Keratinocyte (primary cell): ENCODE measurements around the gene RIGI. TPM values are rescaled to one million over a fixed set of nuclear protein-coding genes. Genes with fewer than 3 reads are reported as not detected.

Source experiments
- DNase-seq: peaks from one replicate; pipeline ENCODE4 v3.0.0-alpha.2; 2011; ENCODE audit warnings: low read depth, missing footprints, low spot score
- FAIRE-seq: peaks from 2 replicates; lab custom pipeline; 2011; peaks lifted over from hg19 to GRCh38; lab: Jason Lieb, UNC
- H2AFZ ChIP-seq: 2 replicates; pipeline ENCODE4 v1.6.0; 2012; ENCODE audit warnings: low read length, control low read depth, inconsistent platforms; ENCODE audit not compliant: control insufficient read depth
- H3K27ac ChIP-seq: 2 replicates; pipeline ENCODE4 v1.5.1; 2011; ENCODE audit warnings: low read length; ENCODE audit not compliant: control insufficient read depth, insufficient read depth
- H3K27me3 ChIP-seq: 3 replicates; pipeline ENCODE4 v1.6.0; 2011; ENCODE audit warnings: low read length; ENCODE audit not compliant: control insufficient read depth, insufficient read depth; ENCODE audit errors: extremely low read depth
- H3K36me3 ChIP-seq, 2 experiments: 2 replicates in 1 of 2; 3 replicates in 1 of 2; pipeline ENCODE4 v1.5.1; 2011; ENCODE audit warnings: low read length in 2 of 2, mild to moderate bottlenecking in 1 of 2; ENCODE audit not compliant: control insufficient read depth in 2 of 2, insufficient read depth in 2 of 2; ENCODE audit errors: extremely low read depth in 1 of 2
- H3K4me1 ChIP-seq: 3 replicates; pipeline ENCODE4 v1.5.1; 2011; ENCODE audit warnings: low read length; ENCODE audit not compliant: control insufficient read depth, insufficient read depth; ENCODE audit errors: extremely low read depth
- H3K4me2 ChIP-seq: 3 replicates; pipeline ENCODE4 v1.6.0; 2011; ENCODE audit warnings: low read depth, low read length; ENCODE audit not compliant: control insufficient read depth, insufficient read depth; ENCODE audit errors: extremely low read depth
- H3K4me3 ChIP-seq, 3 experiments: fragments of 200-600 bp in 1 of 3; sonication (generic) in 1 of 3; 2 replicates in 2 of 3; 3 replicates in 1 of 3; pipeline ENCODE4 v1.5.1; 2011 to 2016; ENCODE audit warnings: low read length in 3 of 3, mild to moderate bottlenecking in 3 of 3, control low read depth in 2 of 3, inconsistent platforms in 1 of 3, low read depth in 1 of 3, mixed read lengths in 1 of 3, mixed run types in 1 of 3, moderate library complexity in 1 of 3; ENCODE audit not compliant: control insufficient read depth in 2 of 3, insufficient read depth in 2 of 3; ENCODE audit errors: extremely low read depth in 1 of 3
- H3K79me2 ChIP-seq: 2 replicates; pipeline ENCODE4 v1.6.0; 2012; ENCODE audit warnings: low read length; ENCODE audit not compliant: control insufficient read depth, insufficient read depth
- H3K9ac ChIP-seq: 3 replicates; pipeline ENCODE4 v1.6.0; 2011; ENCODE audit warnings: low read length; ENCODE audit not compliant: control insufficient read depth, insufficient read depth; ENCODE audit errors: extremely low read depth
- H3K9me1 ChIP-seq: 3 replicates; pipeline ENCODE4 v1.6.0; 2011; ENCODE audit warnings: low read length; ENCODE audit not compliant: control insufficient read depth, insufficient read depth; ENCODE audit errors: extremely low read depth
- H3K9me3 ChIP-seq: 2 replicates; pipeline ENCODE4 v1.5.1; 2012; ENCODE audit warnings: low read depth, low read length; ENCODE audit not compliant: control insufficient read depth
- H4K20me1 ChIP-seq: 3 replicates; pipeline ENCODE4 v1.6.0; 2011; ENCODE audit warnings: low read length; ENCODE audit not compliant: control insufficient read depth, insufficient read depth; ENCODE audit errors: extremely low read depth
- CTCF ChIP-seq, 3 experiments: IDR thresholded peaks in 1 of 3; conservative IDR thresholded peaks in 1 of 3; optimal IDR thresholded peaks in 1 of 3; 2 replicates in 2 of 3; 3 replicates in 1 of 3; pipeline versions ENCODE3 to v1.5.1; 2011; ENCODE audit warnings: low read length in 3 of 3, mild to moderate bottlenecking in 3 of 3, moderate library complexity in 2 of 3, control low read depth in 1 of 3, inconsistent platforms in 1 of 3; ENCODE audit not compliant: insufficient read depth in 2 of 3; ENCODE audit errors: extremely low read depth in 1 of 3
- EZH2 ChIP-seq: IDR thresholded peaks from one replicate; pipeline ENCODE4 v1.6.1; 2012; ENCODE audit warnings: inconsistent platforms, mild to moderate bottlenecking, low read length, moderate library complexity
- dilution Hi-C: fragments of 300-500 bp; cut with MboI; formaldehyde crosslinking; loops from one replicate; pipeline ENCODE4 v1.7.0; 2020; ENCODE audit warnings: low sequenced_read_pairs; ENCODE audit not compliant: extremely low pct_ligation_motif_present
- polyA plus RNA-seq, 5 experiments: library from polyadenylated mRNA; depleted of rRNA in 3 of 5; stranded (reverse) in 3 of 5; stranded (forward) in 1 of 5; unstranded in 1 of 5; fragments of >200 nt; gene quantifications; 1 replicate in 1 of 5; 2 replicates in 3 of 5; 3 replicates in 1 of 5; pipeline versions ENCODE4 v1.2.1 to v1.2.3, GENCODE V29; 2011 to 2012; ENCODE audit warnings: missing spikeins in 2 of 5, low read depth in 1 of 5, low replicate concordance in 1 of 5

Gene RIGI
- polyA plus RNA-seq, 1 donor (not counting 4 experiments of a cell fraction or from before 2014, with no cell fraction given): 31.4 TPM

- H4K20me1 ChIP-seq: no peaks in the 10 kb centered on the region
- H3K36me3 ChIP-seq: peaks cover 0 to 6% of the 10 kb centered on the region in 2 experiments
- no peak overlapping the region for H3K9ac ChIP-seq
- no peaks in the 10 kb centered on the region for H3K27me3 ChIP-seq
- DNase-seq (peak; percentile 69), FAIRE-seq (peak; percentile 99)
- peaks cover 22% of the 10 kb centered on the region for H3K79me2 ChIP-seq
- no peaks in the 10 kb centered on the region for H3K9me3 ChIP-seq
- H3K9me1 ChIP-seq: no peaks in the 10 kb centered on the region
- no peak overlapping the region for H3K4me2 ChIP-seq
- H3K4me3 ChIP-seq: no peak overlapping the region
- H2AFZ ChIP-seq: peak overlapping the region; percentile 24
- H3K27ac ChIP-seq: peak overlapping the region; percentile 19
- H3K4me1 ChIP-seq: peaks cover 28% of the 10 kb centered on the region
- dilution Hi-C loops: no loop called here
- TF ChIP-seq EZH2 (no peak), CTCF (optimal IDR thresholded peaks at IDR 0.05 in 1 of 3, IDR thresholded peaks at IDR 0.05 in 1 of 3, conservative IDR thresholded peaks at IDR 0.05 in 1 of 3; ENCODE audit: extremely low read depth in 1 of 3, insufficient read depth in 2 of 3, low read length in 3 of 3) (no peak)
Observed at GRCh38 chr9:32502464-32502863, 23.5 kb downstream of the RIGI start.

GRCh38 chr9:32501868-32502267 is 24.1 kb downstream of the RIGI start:
- Histone ChIP-seq H3K4me1 (peaks cover 28% of the 10 kb centered on the region), H3K79me2 (peaks cover 20% of the 10 kb centered on the region), H3K4me3 (no peak overlapping the region), H3K9me1 (no peaks in the 10 kb centered on the region), H3K27me3 (no peaks in the 10 kb centered on the region), H4K20me1 (no peaks in the 10 kb centered on the region), H3K4me2 (no peak overlapping the region), H2AFZ (no peak overlapping the region), H3K36me3 (peaks cover 0 to 6% of the 10 kb centered on the region in 2 experiments), H3K9ac (no peak overlapping the region), H3K27ac (peak overlapping the region; percentile 19), H3K9me3 (no peaks in the 10 kb centered on the region)
- dilution Hi-C loops: no loop called here
- DNase-seq (no peak), FAIRE-seq (peak; percentile 26)
- TF ChIP-seq CTCF (optimal IDR thresholded peaks at IDR 0.05 in 1 of 3, IDR thresholded peaks at IDR 0.05 in 1 of 3, conservative IDR thresholded peaks at IDR 0.05 in 1 of 3; ENCODE audit: extremely low read depth in 1 of 3, insufficient read depth in 2 of 3, low read length in 3 of 3) (no peak), EZH2 (no peak)
